LHCN-M2 (cell line): Measurements from ENCODE around the gene STK11IP. TPM values are rescaled to one million over a fixed set of nuclear protein-coding genes. Genes with fewer than 3 reads are reported as not detected.

Source experiments
- DNase-seq: peaks from one replicate; pipeline ENCODE4 v3.0.0-alpha.2; 2012; ENCODE audit warnings: low read depth
- total RNA-seq: library from RNA; depleted of rRNA; stranded (reverse); fragments of >200 nt; gene quantifications from 2 replicates; pipeline ENCODE4 v1.2.3, GENCODE V29; 2014

The STK11IP gene
- total RNA-seq, 1 experiment from 2014 or later, result 11.6 TPM

- no peak for DNase-seq
Observed at GRCh38 chr2:219631904-219632759, 34.5 kb downstream of the STK11IP start.

DNA sequence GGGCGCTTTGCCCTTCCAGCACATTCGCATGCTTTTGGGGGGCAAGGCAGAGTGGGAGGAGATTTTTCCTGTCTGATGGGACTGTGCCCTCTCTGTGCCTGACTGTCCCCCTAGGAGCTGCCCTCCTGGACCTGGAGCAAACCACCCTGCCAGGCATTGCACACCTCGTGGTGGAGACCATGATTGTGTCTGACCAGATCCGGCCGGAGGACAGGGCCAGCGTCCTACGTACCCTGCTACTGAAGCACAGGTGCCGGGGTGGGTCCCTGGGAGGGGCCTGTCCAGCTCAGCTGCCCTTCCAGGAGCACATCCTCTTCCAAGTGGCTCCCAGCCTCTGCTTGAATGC is 35.1 kb downstream of the STK11IP start:
- DNase-seq, result no peak

GRCh38 chr2:219633276-219634065 is 35.8 kb downstream of the STK11IP start:
- no peak for DNase-seq

DNA sequence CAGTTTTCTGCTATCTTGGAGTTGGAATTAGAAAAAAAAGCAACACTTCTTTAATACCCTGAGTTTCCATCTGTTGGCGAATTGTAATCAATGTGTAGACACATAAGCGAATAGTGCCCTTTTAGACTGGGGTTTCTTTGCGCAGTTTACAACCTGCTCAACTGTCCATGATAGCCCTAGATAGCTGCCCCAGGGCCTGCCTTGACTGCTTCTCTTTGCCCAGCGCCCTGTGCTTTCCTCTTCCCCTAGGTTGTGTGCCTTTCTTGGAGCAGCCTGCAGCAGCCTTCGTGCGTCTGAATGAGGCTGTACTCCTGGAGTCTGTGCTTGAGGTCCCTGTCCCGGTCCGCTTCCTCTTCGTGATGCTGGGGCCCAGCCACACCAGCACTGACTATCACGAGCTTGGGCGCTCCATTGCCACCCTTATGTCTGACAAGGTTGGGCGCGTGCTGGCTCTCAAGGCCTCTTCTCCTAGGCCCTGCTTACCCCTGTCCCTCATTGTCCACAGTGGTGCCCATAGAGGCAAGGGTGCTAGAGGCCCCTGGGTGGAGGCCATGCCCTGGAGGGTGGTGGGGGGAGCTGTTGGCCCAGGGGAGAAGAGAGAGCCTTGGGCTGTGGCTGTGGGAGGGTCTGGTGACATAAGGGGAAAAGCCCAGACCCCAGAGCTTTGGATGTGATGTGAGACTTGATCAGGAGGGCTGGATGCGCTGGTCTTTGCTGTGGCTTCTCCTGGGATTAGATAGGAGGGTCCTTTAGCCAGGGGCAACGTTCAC is 36.7 kb downstream of the STK11IP start:
- DNase-seq, result no peak

- no peak for DNase-seq
Observed at GRCh38 chr2:219634951-219635751, 37.5 kb downstream of the STK11IP start.

DNA sequence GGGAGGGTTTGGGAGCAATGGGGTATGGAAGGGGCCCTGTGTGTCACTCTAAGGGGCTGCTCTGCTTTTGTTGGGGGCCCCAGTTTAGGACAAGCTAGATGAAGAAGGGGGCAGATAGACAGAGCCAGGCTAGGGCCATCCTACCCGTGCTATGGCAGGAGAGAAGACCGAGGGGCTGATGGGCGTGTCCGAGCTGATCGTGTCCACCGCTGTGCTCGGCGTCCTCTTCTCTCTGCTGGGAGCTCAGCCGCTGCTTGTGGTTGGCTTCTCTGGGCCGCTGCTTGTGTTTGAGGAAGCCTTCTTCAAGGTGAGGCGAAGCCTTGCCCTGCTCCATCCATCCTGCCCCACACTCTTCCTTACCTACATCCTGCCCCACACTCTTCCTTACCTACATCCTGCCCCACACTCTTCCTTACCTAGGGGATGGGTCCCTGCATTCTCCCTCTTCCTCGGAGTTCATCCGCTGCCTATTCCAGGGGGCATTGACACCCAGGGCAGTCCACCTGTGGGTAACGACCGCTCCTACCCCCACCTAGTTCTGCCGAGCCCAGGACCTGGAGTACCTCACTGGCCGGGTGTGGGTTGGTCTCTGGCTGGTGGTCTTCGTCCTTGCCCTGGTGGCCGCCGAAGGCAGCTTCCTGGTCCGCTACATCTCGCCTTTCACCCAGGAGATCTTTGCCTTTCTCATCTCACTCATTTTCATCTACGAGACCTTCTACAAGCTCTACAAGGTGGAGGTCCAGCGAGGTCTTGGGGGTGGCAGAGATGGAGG is 38.7 kb downstream of the STK11IP start:
- DNase-seq, result no peak

DNA sequence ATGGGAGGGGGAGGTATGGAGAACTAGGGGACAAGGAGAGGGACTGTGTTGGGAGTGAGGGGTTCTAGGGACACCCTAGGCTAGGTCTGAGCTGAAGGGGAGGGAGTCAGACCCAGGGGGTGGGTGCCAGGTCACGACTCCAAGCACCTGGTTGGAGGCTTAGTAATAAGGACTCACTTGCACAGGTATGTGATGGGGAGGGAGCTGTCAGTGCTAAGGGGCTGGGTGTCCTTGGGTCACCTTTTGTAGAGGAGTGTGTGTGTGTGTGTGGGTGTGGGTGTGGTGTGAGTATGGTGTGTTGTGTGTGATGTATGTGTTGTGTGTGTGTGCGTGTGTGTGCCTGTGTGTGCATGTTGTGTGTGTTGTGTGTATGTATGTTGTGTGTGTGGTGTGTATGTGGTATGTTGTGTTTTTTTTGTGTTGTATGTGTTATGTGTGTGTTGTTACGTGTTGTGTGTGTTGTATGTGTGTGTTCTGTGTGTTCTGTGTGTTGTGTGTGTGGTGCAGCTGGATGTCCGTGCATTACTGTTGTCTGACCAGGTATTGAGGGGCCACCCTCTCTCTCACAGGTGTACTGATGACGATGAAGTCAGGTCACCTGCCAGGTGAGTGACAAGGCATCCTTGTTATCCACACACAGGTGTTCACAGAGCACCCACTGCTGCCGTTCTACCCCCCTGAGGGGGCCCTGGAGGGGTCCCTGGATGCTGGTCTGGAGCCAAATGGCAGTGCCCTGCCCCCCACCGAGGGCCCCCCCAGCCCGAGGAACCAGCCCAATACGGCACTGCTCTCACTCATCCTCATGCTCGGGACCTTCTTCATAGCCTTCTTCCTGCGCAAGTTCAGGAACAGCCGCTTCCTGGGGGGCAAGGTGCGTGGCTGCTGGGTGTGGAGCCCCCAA is 39.5 kb downstream of the STK11IP start:
- no peak for DNase-seq

DNA sequence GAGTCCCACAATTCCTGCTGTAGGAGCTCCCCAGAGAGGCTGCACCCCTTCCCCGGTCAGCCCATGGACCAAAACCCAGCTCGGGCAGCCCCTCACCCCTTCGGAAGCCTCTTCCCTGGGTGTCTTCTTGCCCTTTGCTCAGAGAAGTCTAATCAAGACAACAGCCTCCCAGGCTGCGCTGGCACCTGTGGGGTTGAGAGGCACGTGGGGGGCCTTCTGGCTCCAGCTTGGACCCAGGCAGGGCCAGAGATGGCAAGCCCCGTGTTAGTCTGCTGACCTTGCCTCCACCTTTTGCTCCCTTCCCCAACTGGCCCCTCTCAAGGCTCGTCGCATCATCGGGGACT is 40.2 kb downstream of the STK11IP start:
- no peak for DNase-seq

DNA sequence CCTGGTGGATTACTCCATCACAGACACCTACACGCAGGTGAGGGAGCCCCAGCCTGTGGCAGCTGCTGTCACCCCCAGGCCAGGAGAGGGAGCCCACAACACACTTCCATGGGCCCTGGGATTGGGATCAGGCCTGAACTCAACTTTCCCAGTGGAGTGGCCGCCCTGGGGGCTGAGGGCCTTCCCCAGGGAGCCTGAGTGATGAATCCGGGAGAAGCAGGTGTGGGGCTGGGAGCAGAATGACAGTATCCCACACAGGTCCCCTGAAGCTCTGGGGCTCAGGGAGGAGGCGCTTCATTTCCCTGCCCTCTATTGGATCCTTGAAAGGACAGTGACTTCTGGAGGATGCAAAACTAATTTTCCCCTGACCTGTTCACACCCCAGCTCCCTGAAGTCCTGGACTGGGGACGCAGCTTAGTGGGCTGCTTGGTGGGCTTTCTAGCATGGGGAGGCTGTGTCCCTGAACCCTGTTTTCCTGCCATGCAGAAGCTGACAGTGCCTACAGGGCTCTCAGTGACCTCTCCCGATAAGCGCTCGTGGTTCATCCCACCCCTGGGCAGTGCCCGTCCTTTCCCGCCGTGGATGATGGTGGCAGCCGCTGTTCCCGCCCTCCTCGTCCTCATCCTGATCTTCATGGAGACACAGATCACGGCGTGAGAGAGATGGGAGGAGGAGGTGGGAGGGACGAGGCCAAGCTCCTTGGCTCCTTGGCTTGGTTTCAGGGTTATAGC is 40.7 kb downstream of the STK11IP start:
- no peak for DNase-seq

DNA sequence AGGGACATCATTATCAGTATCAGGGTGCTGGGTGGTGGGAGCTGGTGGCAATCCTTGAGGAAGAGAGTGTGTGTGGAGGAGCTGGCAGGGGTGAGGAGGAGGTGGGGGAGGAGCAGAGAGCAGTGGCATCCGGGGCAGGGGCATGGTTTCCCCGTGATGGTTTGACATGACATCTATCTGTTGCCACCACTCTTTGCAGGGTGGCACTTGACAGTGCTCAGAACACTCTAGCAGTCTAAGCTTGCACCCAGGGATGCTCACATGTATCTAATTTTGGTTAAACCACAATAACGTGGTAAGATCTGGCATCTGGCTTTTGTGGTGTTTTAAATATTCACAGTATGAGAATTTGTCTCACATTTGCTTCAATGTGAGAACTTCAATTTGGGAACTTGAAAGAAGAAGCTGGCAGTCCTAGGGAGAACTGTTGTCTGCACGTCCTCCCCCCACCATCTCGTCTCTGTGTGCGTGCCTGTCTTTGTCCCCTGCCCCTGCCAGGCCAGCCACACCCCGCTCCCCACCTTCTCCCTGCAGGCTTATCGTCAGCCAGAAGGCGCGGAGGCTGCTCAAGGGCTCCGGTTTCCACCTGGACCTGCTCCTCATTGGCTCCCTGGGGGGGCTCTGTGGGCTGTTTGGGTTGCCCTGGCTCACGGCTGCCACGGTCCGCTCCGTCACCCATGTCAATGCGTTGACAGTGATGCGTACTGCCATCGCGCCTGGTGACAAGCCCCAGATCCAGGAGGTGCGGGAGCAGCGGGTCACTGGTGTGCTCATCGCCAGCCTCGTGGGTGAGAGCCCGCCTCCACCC is 41.5 kb downstream of the STK11IP start:
- DNase-seq, result no peak

DNA sequence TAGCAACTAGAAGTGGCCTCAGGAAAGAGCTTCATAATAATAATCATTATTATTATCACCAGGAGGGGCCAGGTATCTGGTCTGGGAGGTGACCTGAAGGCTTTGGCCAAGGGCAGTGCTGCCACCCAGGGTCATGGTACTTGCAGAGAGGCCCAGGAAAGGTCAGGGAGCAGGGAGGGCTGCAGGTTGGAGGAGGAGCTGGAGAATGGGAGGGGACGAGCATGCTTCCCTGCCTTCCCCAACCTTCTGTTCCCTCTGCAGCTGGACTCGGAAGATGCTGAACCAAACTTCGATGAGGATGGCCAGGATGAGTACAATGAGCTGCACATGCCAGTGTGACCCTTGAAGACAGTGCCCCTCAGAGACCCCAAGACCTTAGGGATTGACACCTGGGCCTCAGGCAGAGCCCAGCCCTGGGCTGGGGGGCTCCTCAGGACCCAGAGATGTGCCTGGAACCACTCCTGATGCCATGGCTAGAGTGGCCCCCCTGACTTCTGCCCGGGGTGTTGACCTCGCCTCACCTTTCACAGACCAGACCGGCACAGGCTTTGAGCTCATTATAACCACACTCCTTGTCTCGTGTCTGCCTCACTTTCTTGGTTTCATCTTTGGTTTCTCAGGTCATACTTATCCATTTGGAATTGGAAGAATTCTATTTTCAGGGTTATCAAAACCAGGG is 43.9 kb downstream of the STK11IP start:
- no peak for DNase-seq

GRCh38 chr2:219642069-219642454 is 44.4 kb downstream of the STK11IP start:
- DNase-seq, result no peak

- peak; percentile 90 for DNase-seq
Observed at GRCh38 chr2:219642465-219643083, 44.9 kb downstream of the STK11IP start.

GRCh38 chr2:219643084-219643473 is 45.4 kb downstream of the STK11IP start:
- DNase-seq, result no peak

- no peak for DNase-seq
Observed at GRCh38 chr2:219643788-219644398, 46.2 kb downstream of the STK11IP start.

GRCh38 chr2:219644801-219645480 is 47.3 kb downstream of the STK11IP start:
- DNase-seq, result no peak
